GM12878 (cell line): ENCODE measurements around the gene CNST.

Source experiments
- POLR2AphosphoS5 ChIP-seq: IDR thresholded peaks from 2 replicates; pipeline ENCODE4 v1.6.1; 2011; ENCODE audit warnings: mild to moderate bottlenecking, low read length, inconsistent platforms
- REST ChIP-seq: IDR thresholded peaks from 2 replicates; pipeline ENCODE4 v1.6.1; 2012; ENCODE audit warnings: mild to moderate bottlenecking, low read depth, low read length

GRCh38 chr1:246690100-246690499 is 123.8 kb downstream of the CNST start:
- TF ChIP-seq REST (no peak), POLR2AphosphoS5 (no peak)
